ENCODE data around the gene ZNF22. TPM values are rescaled to one million over a fixed set of nuclear protein-coding genes. Genes with fewer than 3 reads are reported as not detected.
A peak's percentile ranks its signal among the peaks of the same experiment; 100 is the strongest.

The ZNF22 gene
- total RNA-seq, 1 experiment from 2014 or later, result 13.5 TPM

DNA sequence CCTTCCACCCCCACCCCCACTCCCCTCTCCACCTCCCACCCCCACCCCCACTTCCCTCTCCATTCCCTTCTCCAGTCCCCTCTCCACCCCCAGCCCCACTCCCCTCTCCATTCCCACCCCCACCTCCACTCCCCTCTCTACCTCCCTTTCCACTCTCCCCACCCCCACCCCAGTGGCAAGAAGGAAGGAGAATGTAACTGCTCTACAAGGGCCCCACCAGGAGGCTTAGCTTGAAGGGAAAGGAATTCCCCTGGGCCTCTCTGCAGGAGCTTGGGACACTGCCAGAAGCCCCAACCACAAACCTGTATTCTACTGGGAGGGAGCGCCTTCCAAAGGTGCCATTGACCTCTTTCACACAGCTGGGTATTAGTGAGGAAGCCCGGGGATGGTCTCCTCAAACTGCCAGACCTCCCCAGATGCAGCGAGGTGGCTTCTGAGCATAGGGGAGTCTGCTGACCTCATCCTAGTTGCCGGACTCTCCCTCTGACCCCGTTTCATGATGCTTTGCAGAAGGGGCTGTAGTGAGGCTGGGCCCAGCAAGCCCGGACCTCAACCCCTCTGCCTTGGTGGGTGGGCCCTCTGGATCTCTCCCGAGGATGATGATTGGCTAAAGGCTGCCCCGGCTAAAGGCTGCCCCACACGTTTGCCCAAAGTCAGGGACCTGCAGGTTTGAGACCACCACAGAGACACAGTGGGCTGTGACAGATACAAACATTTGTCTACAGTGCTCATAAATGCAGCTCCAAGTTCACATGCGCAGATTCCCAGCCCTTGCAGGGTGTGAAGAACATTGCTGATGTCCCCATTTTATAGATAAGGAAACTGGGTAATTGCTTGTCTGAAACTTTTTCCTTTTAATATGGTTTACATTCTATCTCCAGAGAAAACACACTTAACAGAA lies 25.0 kb upstream of the ZNF22 start:
- Histone ChIP-seq H3K27ac (ENCODE audit: low read depth, low read length) (peak overlapping the region; percentile 19; the same call in 1 of the 2 replicates), H3K9me3 (ENCODE audit: control insufficient read depth in 1 of 2, insufficient read depth in 1 of 2, low read depth in 1 of 2, low read length in 2 of 2) (no peaks in the 10 kb centered on the region), H3K79me2 (ENCODE audit: insufficient read depth, low read length) (no peaks in the 10 kb centered on the region), H3K4me1 (ENCODE audit: control insufficient read depth in 1 of 2, insufficient read depth in 2 of 2, low read length in 2 of 2) (peaks cover 43 to 54% of the 10 kb centered on the region in 2 experiments), H3K4me3 (replicated peaks in 1 of 2; ENCODE audit: low read depth in 1 of 2, low read length in 2 of 2) (peak overlapping the region in 1 of 2 experiments; percentile 26; a peak in 2 of 4 replicates), H3K27me3 (ENCODE audit: insufficient read depth, low read length) (no peaks in the 10 kb centered on the region), H3K9me2 (ENCODE audit: insufficient read depth) (no peaks in the 10 kb centered on the region), H3K4me2 (ENCODE audit: low read length) (peak overlapping the region; percentile 80), H4K20me1 (ENCODE audit: insufficient read depth) (no peaks in the 10 kb centered on the region), H3K36me3 (ENCODE audit: control insufficient read depth in 1 of 2, insufficient read depth in 2 of 2, low read length in 2 of 2) (no peaks in the 10 kb centered on the region), H3K9ac (ENCODE audit: low read length) (peak overlapping the region; percentile 36; the same call in 1 of the 2 replicates), H2AFZ (ENCODE audit: low read depth, low read length, poor library complexity, severe bottlenecking) (no peak overlapping the region)
- RAD21 ChIA-PET (ENCODE audit: low non-redundant PET in 1 of 2, low total read pairs in 2 of 2, uncharacterized antibody in 2 of 2, unreplicated experiment in 2 of 2), result interaction anchor here in 1 of 2 experiments (0.6 to 0.7 kb wide), 2 partner anchors 22 to 43 kb away, joined by 3 to 4 read pairs; no protein-coding TSS in a partner anchor
- BruUV-seq (replicated peaks), result no TSS peak
- TF ChIP-seq POLR2AphosphoS5 (IDR thresholded peaks at IDR 0.05; ENCODE audit: low read depth, low read length), result 0 out of 2 replicates have a peak, but pooled peaks have one; percentile 14
- TF ChIP-seq CBX3 (IDR thresholded peaks at IDR 0.05; ENCODE audit: low read depth), result no peak
- CTCF ChIA-PET, result interaction anchor here (0.7 to 1.4 kb wide), 3 partner anchors 12 to 43 kb away, joined by 3 to 7 read pairs (median 3); no protein-coding TSS in a partner anchor
- peak; percentile 23 for DNase-seq (ENCODE audit: low read depth, low spot score)
- intact Hi-C loops (cut with micrococcal nuclease), result loop anchor here (1.0 kb wide), 1 partner anchor 43 kb away; no protein-coding TSS in a partner anchor
- ATAC-seq, result peak; percentile 32
- POLR2A ChIA-PET, result interaction anchor here (0.9 kb wide), 2 partner anchors 18 to 43 kb away, joined by 3 to 4 read pairs; no protein-coding TSS in a partner anchor

DNA sequence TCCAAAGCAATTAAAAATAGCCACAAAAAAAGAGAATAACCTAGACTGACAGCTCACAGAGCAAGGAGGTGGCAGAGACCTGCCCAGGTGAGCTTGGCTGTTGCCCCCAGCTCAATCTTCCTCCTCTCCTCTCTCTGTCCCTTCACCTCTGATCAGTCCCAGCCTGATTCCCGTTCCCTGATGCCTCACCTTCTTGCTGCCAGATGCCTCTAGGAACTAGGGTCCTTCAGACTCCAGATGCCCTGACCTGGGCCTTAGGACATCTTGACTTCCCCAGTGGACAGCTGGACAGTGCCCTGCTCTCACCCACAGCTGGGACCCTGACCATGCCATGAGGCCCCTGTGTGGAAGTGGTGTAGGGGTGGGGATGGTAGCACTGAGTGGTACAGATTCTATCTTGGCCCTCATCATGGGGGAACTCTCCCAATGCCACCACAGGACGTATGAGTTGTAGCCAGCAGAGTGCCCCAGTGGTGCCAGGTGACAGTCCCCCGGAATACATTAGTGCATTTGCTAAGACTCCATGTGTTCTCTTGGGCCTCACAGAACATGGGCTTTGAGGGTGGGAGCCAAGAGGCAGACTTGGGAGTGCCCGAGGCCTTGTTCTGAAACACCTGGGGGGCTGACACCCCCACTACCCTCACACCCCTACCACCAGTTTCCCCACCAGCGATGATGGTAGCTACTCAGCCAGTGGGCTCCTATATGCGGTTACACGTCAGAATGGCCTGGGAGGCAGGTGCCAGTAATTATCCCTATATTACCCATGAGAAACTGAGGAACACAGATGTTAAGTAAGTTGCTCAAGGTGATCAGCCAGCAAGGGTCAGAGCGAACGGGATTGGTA lies 24.1 kb upstream of the ZNF22 start:
- intact Hi-C loops (cut with micrococcal nuclease), result no loop called here
- ChIA-PET CTCF (interaction anchor here (0.7 to 1.4 kb wide), 4 partner anchors 13 to 44 kb away, joined by 3 to 7 read pairs (median 4); no protein-coding TSS in a partner anchor), POLR2A (no interaction called here), RAD21 (ENCODE audit: low non-redundant PET in 1 of 2, low total read pairs in 2 of 2, uncharacterized antibody in 2 of 2, unreplicated experiment in 2 of 2) (no interaction called here)
- no peaks in the 10 kb centered on the region for H3K9me2 ChIP-seq (ENCODE audit: insufficient read depth)
- BruUV-seq (replicated peaks), result no TSS peak
- DNase-seq (ENCODE audit: low read depth, low spot score), result no peak
- peak overlapping the region; percentile 80; the same call in 1 of the 2 replicates for H3K4me2 ChIP-seq (ENCODE audit: low read length)
- peaks cover 52 to 63% of the 10 kb centered on the region in 2 experiments for H3K4me1 ChIP-seq (ENCODE audit: control insufficient read depth in 1 of 2, insufficient read depth in 2 of 2, low read length in 2 of 2)
- no peaks in the 10 kb centered on the region for H4K20me1 ChIP-seq (ENCODE audit: insufficient read depth)
- H3K79me2 ChIP-seq (ENCODE audit: insufficient read depth, low read length), result no peaks in the 10 kb centered on the region
- H3K27ac ChIP-seq (ENCODE audit: low read depth, low read length), result no peak overlapping the region
- H3K9me3 ChIP-seq (ENCODE audit: control insufficient read depth in 1 of 2, insufficient read depth in 1 of 2, low read depth in 1 of 2, low read length in 2 of 2), result no peaks in the 10 kb centered on the region
- H3K4me3 ChIP-seq (replicated peaks in 1 of 2; ENCODE audit: low read depth in 1 of 2, low read length in 2 of 2), result no peak overlapping the region
- TF ChIP-seq SRF (IDR thresholded peaks at IDR 0.05; ENCODE audit: low read depth) (no peak), FOSL1 (IDR thresholded peaks at IDR 0.05; ENCODE audit: low read depth) (no peak), CEBPB (IDR thresholded peaks at IDR 0.05; ENCODE audit: low read depth) (no peak), YY1 (IDR thresholded peaks at IDR 0.05; ENCODE audit: extremely low read depth, insufficient replicate concordance, low read depth, low read length) (no peak), RAD21 (IDR thresholded peaks at IDR 0.05; ENCODE audit: low read depth) (no peak), ELF1 (IDR thresholded peaks at IDR 0.05; ENCODE audit: borderline replicate concordance, low read depth) (no peak)
- TF ChIP-seq, protein P1, sequence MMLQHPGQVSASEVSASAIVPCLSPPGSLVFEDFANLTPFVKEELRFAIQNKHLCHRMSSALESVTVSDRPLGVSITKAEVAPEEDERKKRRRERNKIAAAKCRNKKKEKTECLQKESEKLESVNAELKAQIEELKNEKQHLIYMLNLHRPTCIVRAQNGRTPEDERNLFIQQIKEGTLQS (IDR thresholded peaks at IDR 0.05), result no peak
- TF ChIP-seq, protein P2, sequence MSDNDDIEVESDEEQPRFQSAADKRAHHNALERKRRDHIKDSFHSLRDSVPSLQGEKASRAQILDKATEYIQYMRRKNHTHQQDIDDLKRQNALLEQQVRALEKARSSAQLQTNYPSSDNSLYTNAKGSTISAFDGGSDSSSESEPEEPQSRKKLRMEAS (IDR thresholded peaks at IDR 0.05), result no peak
- no peaks in the 10 kb centered on the region for H3K36me3 ChIP-seq (ENCODE audit: control insufficient read depth in 1 of 2, insufficient read depth in 2 of 2, low read length in 2 of 2)
- H2AFZ ChIP-seq (ENCODE audit: low read depth, low read length, poor library complexity, severe bottlenecking), result no peak overlapping the region
- ATAC-seq, result no peak
- no peaks in the 10 kb centered on the region for H3K27me3 ChIP-seq (ENCODE audit: insufficient read depth, low read length)
- no peak overlapping the region for H3K9ac ChIP-seq (ENCODE audit: low read length)
